H9 (cell line): ENCODE results near the gene SLC38A3. TPM values are rescaled to one million over a fixed set of nuclear protein-coding genes. Genes with fewer than 3 reads are reported as not detected.

Experiments used
- DNase-seq: peaks from one replicate; pipeline ENCODE4 v3.0.0-alpha.2; 2017
- H2AFZ ChIP-seq: one replicate; pipeline ENCODE4 v1.6.1; 2013; ENCODE audit warnings: mild to moderate bottlenecking, low read length, control low read depth, moderate library complexity
- H2AK5ac ChIP-seq: 2 replicates; pipeline ENCODE4 v1.6.1; 2013; ENCODE audit warnings: low read length, control low read depth, mixed read lengths; ENCODE audit not compliant: insufficient read length
- H2BK120ac ChIP-seq: one replicate; pipeline ENCODE4 v1.6.1; 2013; ENCODE audit warnings: low read depth, mild to moderate bottlenecking, low read length, control low read depth, inconsistent platforms; ENCODE audit not compliant: poor library complexity, severe bottlenecking
- H2BK12ac ChIP-seq: 2 replicates; pipeline ENCODE4 v1.6.1; 2013; ENCODE audit warnings: low read length, control low read depth, mixed read lengths, low read depth; ENCODE audit not compliant: insufficient read length
- H2BK15ac ChIP-seq: 2 replicates; pipeline ENCODE4 v1.6.1; 2013; ENCODE audit warnings: low read depth, low read length, control low read depth
- H2BK20ac ChIP-seq: one replicate; pipeline ENCODE4 v1.6.1; 2013; ENCODE audit warnings: low read depth, mild to moderate bottlenecking, low read length, control low read depth, inconsistent platforms; ENCODE audit not compliant: poor library complexity, severe bottlenecking
- H2BK5ac ChIP-seq: 2 replicates; pipeline ENCODE4 v1.6.1; 2013; ENCODE audit warnings: low read length, control low read depth, mixed read lengths; ENCODE audit not compliant: insufficient read length
- H3K14ac ChIP-seq: 2 replicates; pipeline ENCODE4 v1.6.1; 2013; ENCODE audit warnings: low read length, control low read depth; ENCODE audit not compliant: insufficient read depth
- H3K18ac ChIP-seq: 2 replicates; pipeline ENCODE4 v1.6.1; 2013; ENCODE audit warnings: low read depth, mild to moderate bottlenecking, mixed read lengths, low read length, control low read depth; ENCODE audit not compliant: insufficient read length
- H3K23ac ChIP-seq: 2 replicates; pipeline ENCODE4 v1.6.1; 2013; ENCODE audit warnings: low read length, control low read depth, mixed read lengths, low read depth; ENCODE audit not compliant: insufficient read length
- H3K23me2 ChIP-seq: 2 replicates; pipeline ENCODE4 v1.6.1; 2013; ENCODE audit warnings: low read depth, mild to moderate bottlenecking, mixed read lengths, low read length, control low read depth; ENCODE audit not compliant: insufficient read length, poor library complexity, severe bottlenecking
- H3K27ac ChIP-seq: 2 replicates; pipeline ENCODE4 v1.5.1; 2013; ENCODE audit warnings: low read length, control low read depth, mixed read lengths, low read depth; ENCODE audit not compliant: insufficient read length
- H3K27me3 ChIP-seq: 2 replicates; pipeline ENCODE4 v1.6.1; 2013; ENCODE audit warnings: low read length, control low read depth, inconsistent platforms; ENCODE audit not compliant: insufficient read depth
- H3K4ac ChIP-seq: 2 replicates; pipeline ENCODE4 v1.6.1; 2013; ENCODE audit warnings: low read depth, mild to moderate bottlenecking, control low read depth, inconsistent platforms, low read length, moderate library complexity
- H3K4me1 ChIP-seq: 2 replicates; pipeline ENCODE4 v1.6.1; 2013; ENCODE audit warnings: low read length, control low read depth, inconsistent platforms; ENCODE audit not compliant: insufficient read depth
- H3K4me2 ChIP-seq: 2 replicates; pipeline ENCODE4 v1.6.1; 2013; ENCODE audit warnings: low read length, control low read depth, mixed read lengths; ENCODE audit not compliant: insufficient read length, insufficient read depth
- H3K56ac ChIP-seq: 2 replicates; pipeline ENCODE4 v1.6.1; 2013; ENCODE audit warnings: low read depth, mild to moderate bottlenecking, mixed read lengths, low read length, control low read depth; ENCODE audit not compliant: insufficient read length
- H3K79me1 ChIP-seq: 2 replicates; pipeline ENCODE4 v1.6.1; 2013; ENCODE audit warnings: low read depth, mild to moderate bottlenecking, moderate library complexity, low read length, control low read depth, inconsistent platforms; ENCODE audit not compliant: insufficient read depth, poor library complexity, severe bottlenecking
- H3K79me2 ChIP-seq: 2 replicates; pipeline ENCODE4 v1.6.1; 2013; ENCODE audit warnings: low read length, control low read depth, inconsistent platforms; ENCODE audit not compliant: insufficient read depth
- H3K9ac ChIP-seq: 2 replicates; pipeline ENCODE4 v1.6.1; 2013; ENCODE audit warnings: low read length, control low read depth, mixed read lengths; ENCODE audit not compliant: insufficient read length; ENCODE audit errors: extremely low read depth
- H3K9me3 ChIP-seq: one replicate; pipeline ENCODE4 v1.6.1; 2013; ENCODE audit warnings: low read depth, low read length, inconsistent platforms; ENCODE audit not compliant: control insufficient read depth
- H3T11ph ChIP-seq: one replicate; pipeline ENCODE4 v1.6.1; 2013; ENCODE audit warnings: mild to moderate bottlenecking, low read length, control low read depth, inconsistent platforms
- H4K20me1 ChIP-seq: one replicate; pipeline ENCODE4 v1.6.1; 2013; ENCODE audit not compliant: control insufficient read depth, insufficient read length, insufficient read depth
- H4K5ac ChIP-seq: 2 replicates; pipeline ENCODE4 v1.6.1; 2013; ENCODE audit warnings: low read depth, mild to moderate bottlenecking, mixed read lengths, low read length, control low read depth; ENCODE audit not compliant: insufficient read length
- H4K8ac ChIP-seq: replicated peaks from 2 replicates; pipeline ENCODE4 v1.6.1; 2013; ENCODE audit warnings: low read length, control low read depth, mixed read lengths, low read depth; ENCODE audit not compliant: insufficient read length
- H4K91ac ChIP-seq: 2 replicates; pipeline ENCODE4 v1.6.1; 2013; ENCODE audit warnings: low read depth, mild to moderate bottlenecking, moderate library complexity, mixed read lengths, low read length, control low read depth; ENCODE audit not compliant: insufficient read length
- H3K27ac Mint-ChIP-seq, 3 experiments: 2 replicates in 2 of 3; 3 replicates in 1 of 3; pipeline ENCODE4 v1.8.0; 2020 to 2021; ENCODE audit warnings: mixed read lengths in 3 of 3, mild to moderate bottlenecking in 1 of 3, moderate library complexity in 1 of 3
- H3K27me3 Mint-ChIP-seq: 2 replicates; pipeline ENCODE4 v1.8.0; 2021; ENCODE audit warnings: low read depth, mild to moderate bottlenecking, moderate library complexity, mixed read lengths
- H3K36me3 Mint-ChIP-seq, 3 experiments: 2 replicates in 2 of 3; 3 replicates in 1 of 3; pipeline ENCODE4 v1.8.0; 2020 to 2021; ENCODE audit warnings: low read depth in 3 of 3, mixed read lengths in 3 of 3; ENCODE audit not compliant: insufficient read depth in 1 of 3
- H3K4me1 Mint-ChIP-seq, 2 experiments: 2 replicates each; pipeline ENCODE4 v1.8.0; 2020; ENCODE audit warnings: mixed read lengths in 2 of 2
- H3K4me3 Mint-ChIP-seq, 2 experiments: 2 replicates in 1 of 2; 3 replicates in 1 of 2; pipeline ENCODE4 v1.8.0; 2020 to 2021; ENCODE audit warnings: mild to moderate bottlenecking in 2 of 2, mixed read lengths in 2 of 2, moderate library complexity in 1 of 2
- H3K9me3 Mint-ChIP-seq, 2 experiments: 2 replicates in 1 of 2; 3 replicates in 1 of 2; pipeline ENCODE4 v1.8.0; 2020; ENCODE audit warnings: mild to moderate bottlenecking in 2 of 2, mixed read lengths in 2 of 2, moderate library complexity in 1 of 2
- WGBS: extraction: QIAGEN DNeasy Blood & Tissue Kit; methylation state at CpG from one replicate; pipeline ENCODE4 v1.1.7; 2013; ENCODE audit warnings: missing lambda C conversion rate, low lambda C conversion rate, mixed read lengths; ENCODE audit not compliant: insufficient read length; ENCODE audit errors: extremely low coverage; 5-methylcytosine and 5-hydroxymethylcytosine counted together
- long read RNA-seq: library from polyadenylated mRNA; unstranded; transcript quantifications from one replicate; pipeline ENCODE4 v2.0.0, GENCODE V29; 2020
- total RNA-seq: library from RNA; stranded (reverse); gene quantifications from 2 replicates; pipeline ENCODE4 v1.2.1, GENCODE V29; 2021
- TF ChIP-seq, protein P1 (sequence below): fragments of 200-600 bp; sonication (generic); conservative IDR thresholded peaks from 3 replicates; pipeline ENCODE4 v1.8.0; 2021; ENCODE audit warnings: antibody characterized with exemption, mild to moderate bottlenecking

The SLC38A3 gene
- total RNA-seq: 1.4 and 3.2 TPM in 2 replicates
- long read RNA-seq, partial matches to known transcripts: 2 of 4 reads
- long read RNA-seq, other reads (novel, unspliced or antisense): 1 of 4 reads

DNA sequence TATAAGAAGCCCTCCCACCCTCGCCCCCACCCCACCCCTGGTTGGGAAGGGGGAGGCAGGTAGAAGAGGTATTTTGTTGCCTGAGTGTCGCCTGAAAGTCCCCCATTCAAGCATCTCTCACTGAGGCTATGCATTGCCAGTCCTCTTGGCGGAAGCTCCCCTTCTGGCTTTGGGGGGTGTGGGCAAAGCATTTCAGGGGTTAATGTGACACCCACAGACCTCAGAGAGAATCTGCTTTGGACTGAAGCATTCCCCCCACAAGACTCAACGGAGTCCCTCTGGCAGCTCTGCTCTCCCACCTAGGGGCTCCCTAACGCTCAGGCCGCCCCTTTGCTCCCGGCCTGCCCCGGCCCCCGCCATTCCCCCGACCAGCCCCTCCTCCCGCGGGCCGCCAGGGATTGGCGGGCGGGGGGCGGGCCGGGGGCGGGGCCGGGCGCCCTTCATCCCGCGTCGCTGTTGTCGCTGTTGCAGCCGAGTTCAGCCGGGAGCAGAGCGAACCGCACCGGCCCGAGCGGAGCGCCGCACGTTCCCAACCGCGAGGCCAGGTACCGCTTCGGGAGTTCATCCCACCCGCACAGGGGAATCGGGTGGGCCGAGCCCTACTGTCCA is at the start of gene SLC38A3:
SLC38A3 (plus strand) TSS at position 468 of the 609 bp plus-strand sequence. CDS start 8,929 bp downstream, outside the sequence.
- H3K56ac ChIP-seq: no peak within 1 kb of the TSS
- no peaks in the 10 kb centered on the region for H3K4me1 ChIP-seq
- no peak within 1 kb of the TSS for H3K23ac ChIP-seq
- H2BK12ac ChIP-seq: no peak within 1 kb of the TSS
- no peak within 1 kb of the TSS for H2BK120ac ChIP-seq
- no peak within 1 kb of the TSS for H3K9ac ChIP-seq
- peaks cover 26 to 31% of the 10 kb centered on the region in 2 experiments for H3K4me1 Mint-ChIP-seq
- no peaks in the 10 kb centered on the region for H3K36me3 Mint-ChIP-seq
- H3K27ac Mint-ChIP-seq: no peak within 1 kb of the TSS
- H3T11ph ChIP-seq: no peak within 1 kb of the TSS
- H3K9me3 Mint-ChIP-seq: no peaks in the 10 kb centered on the region; a peak in 1 of 5 replicates
- H3K23me2 ChIP-seq: peaks cover 7% of the 10 kb centered on the region
- no peak within 1 kb of the TSS for H2BK15ac ChIP-seq
- no peak within 1 kb of the TSS for H2AFZ ChIP-seq
- TF ChIP-seq, protein P1, sequence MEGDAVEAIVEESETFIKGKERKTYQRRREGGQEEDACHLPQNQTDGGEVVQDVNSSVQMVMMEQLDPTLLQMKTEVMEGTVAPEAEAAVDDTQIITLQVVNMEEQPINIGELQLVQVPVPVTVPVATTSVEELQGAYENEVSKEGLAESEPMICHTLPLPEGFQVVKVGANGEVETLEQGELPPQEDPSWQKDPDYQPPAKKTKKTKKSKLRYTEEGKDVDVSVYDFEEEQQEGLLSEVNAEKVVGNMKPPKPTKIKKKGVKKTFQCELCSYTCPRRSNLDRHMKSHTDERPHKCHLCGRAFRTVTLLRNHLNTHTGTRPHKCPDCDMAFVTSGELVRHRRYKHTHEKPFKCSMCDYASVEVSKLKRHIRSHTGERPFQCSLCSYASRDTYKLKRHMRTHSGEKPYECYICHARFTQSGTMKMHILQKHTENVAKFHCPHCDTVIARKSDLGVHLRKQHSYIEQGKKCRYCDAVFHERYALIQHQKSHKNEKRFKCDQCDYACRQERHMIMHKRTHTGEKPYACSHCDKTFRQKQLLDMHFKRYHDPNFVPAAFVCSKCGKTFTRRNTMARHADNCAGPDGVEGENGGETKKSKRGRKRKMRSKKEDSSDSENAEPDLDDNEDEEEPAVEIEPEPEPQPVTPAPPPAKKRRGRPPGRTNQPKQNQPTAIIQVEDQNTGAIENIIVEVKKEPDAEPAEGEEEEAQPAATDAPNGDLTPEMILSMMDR: no peak
- H3K79me1 ChIP-seq: no peaks in the 10 kb centered on the region
- H3K27me3 ChIP-seq: peaks cover 7% of the 10 kb centered on the region; the same call in 1 of the 2 replicates
- H4K91ac ChIP-seq: no peak within 1 kb of the TSS
- H3K27me3 Mint-ChIP-seq: peaks cover 64% of the 10 kb centered on the region
- no peak within 1 kb of the TSS for H4K5ac ChIP-seq
- no peak within 1 kb of the TSS for H2BK20ac ChIP-seq
- no peak within 1 kb of the TSS for H3K18ac ChIP-seq
- no peaks in the 10 kb centered on the region for H4K20me1 ChIP-seq
- H3K9me3 ChIP-seq: no peaks in the 10 kb centered on the region
- no peak within 1 kb of the TSS for H3K27ac ChIP-seq
- peak within 1 kb of the TSS; percentile 54 for H3K4me2 ChIP-seq
- H4K8ac ChIP-seq: no peak within 1 kb of the TSS
- WGBS: no CpG with 5 or more reads among the region's 41 CpGs
- DNase-seq: peak; percentile 78
- no peak within 1 kb of the TSS for H3K14ac ChIP-seq
- H2BK5ac ChIP-seq: no peak within 1 kb of the TSS
- no peaks in the 10 kb centered on the region for H3K79me2 ChIP-seq
- no peak within 1 kb of the TSS for H2AK5ac ChIP-seq
- peak within 1 kb of the TSS; percentile 57 to 74 for H3K4me3 Mint-ChIP-seq
- H3K4ac ChIP-seq: no peak within 1 kb of the TSS
